ENCODE data around the gene ZCCHC8.
"Not testable (repeated sequence)": the region's sequence is repeated elsewhere in the genome, so short reads cannot be mapped to it uniquely, and the experiment has no call there.

The ZCCHC8 gene

DNA sequence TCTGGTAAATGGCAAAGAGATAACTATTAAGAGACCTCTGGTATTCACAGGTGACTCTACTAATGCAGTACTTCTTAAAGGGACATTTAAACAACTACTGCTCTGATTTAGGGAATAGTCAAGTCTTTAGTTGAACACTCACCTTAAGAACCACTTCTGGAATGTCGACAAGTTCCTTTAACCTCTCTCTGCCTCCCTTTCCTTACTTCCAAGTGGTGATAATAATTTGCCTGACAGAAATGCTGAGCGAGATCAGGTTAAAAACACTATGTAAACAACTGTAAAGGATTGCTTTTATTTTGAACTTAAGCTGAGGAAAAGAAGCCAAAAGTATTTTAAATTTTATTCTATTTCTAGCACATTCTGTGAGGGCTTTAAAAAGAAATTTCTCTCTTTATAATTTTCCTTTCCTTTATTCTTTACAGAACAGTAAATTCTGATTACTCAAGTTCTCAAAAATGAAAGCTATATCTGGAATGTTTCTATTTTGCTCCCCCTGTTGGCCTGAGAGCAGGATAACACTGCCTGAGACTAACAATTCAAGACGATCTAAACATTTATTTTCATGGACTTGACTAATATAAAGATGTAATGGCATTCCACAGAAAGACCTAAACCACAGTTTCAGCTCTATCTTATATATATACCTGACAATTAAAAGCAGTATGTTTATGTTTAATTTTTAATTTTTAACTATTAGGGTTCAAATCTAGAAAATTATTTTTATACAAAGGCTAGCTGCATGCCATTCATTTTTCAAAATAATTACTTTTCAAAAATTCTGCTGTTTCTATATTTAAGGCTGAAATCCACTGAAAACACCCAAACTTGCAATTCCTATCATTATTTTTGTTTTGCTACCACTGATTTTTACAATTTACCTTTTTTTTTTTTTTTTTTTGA, 29.2 kb downstream of the ZCCHC8 start:
- TF ChIP-seq ZNF274 (IDR thresholded peaks at IDR 0.05; ENCODE audit: low read depth, low read length), result no peak
- H3K4me3 ChIP-seq (ENCODE audit: low read length), result no peak overlapping the region

DNA sequence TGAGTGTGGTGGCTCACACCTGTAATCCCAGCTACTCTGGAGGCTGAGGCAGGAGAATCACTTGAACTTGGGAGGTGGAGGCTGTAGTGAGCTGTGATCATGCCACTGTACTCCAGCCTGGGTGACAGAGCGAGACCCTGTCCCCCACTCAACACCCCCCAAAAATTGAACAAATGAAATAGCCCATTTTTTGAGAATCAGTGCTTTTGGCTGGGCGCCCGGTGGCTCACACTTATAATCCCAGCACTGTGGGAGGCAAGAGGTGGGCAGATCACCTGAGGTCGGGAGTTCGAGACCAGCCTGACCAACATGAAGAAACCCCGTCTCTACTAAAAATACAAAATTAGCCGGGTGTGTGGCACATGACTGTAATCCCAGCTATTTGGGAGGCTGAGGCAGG, 30.2 kb downstream of the ZCCHC8 start:
- not testable (repeated sequence) for H3K4me3 ChIP-seq (ENCODE audit: low read length)

DNA sequence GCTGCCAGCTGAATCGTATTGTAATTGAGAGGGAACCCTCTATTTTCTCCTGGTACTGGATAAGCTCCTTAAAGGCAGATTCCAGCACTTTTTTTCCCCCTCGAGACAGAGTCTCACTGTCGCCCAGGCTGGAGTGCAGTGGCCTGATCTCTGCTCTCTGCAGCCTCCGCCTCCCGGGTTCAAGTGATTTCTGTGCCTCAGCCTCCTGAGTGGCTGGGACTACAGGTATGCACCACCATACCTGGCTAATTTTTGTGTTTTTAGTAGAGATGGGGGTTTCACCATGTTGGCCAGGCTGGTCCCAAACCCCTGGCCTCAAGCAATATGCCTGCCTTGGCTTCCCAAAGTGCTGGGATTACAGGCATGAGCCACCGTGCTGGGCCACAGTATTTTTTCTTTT, 30.9 kb downstream of the ZCCHC8 start:
- H3K4me3 ChIP-seq (ENCODE audit: low read length), result not testable (repeated sequence)

DNA sequence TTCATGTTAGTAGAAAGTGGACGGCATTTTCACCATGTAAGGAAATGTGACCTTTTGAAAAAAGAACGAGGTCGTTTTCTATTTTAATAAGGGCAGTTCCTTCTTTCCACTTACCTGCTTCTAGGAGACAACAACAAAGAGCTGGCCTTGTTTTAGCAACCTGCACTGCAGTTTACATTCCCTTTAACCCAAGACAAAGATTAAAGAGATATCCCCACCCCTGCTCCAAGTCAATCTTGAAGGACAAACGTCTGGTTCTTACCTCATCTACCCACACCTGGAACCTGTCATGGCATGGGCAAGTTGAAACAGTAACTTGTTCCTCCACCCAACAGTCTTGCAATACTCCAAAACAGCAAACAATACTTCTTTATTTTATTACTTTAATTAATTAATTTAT, 32.7 kb downstream of the ZCCHC8 start:
- TF ChIP-seq ZNF274 (IDR thresholded peaks at IDR 0.05; ENCODE audit: low read depth, low read length), result no peak
- H3K4me3 ChIP-seq (ENCODE audit: low read length), result no peak overlapping the region

DNA sequence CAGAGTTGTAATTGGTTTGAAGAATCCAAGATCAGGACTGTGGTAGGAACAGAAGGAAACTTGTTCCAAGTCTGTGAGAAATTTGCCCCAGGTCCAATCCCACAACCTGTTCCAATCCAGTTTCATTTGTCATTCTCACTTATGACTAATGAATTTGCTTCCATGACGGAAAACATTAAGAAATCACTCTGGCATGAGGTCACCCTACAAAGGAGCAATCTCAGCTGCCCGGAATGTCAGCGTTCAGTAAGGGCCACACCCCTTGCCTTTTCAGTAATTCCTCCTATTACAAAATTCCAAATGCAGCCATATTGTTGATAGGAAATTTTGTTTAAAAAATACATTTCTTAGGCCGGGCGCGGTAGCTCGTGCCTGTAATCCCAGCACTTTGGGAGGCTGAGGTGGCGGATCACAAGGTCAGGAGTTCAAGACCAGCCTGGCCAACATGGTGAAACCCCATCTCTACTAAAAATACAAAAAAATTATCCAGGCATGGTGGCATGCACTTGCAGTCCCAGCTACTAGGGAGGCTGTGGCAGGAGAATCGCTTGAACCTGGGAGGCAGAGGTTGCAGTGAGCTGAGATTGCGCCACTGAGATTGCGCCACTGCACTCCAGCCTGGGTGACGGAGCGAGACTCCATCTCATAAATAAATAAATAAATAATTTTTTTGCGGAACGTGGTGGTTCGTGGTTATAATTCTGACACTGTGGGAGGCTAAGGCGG, 36.3 kb downstream of the ZCCHC8 start:
- not testable (repeated sequence) for H3K4me3 ChIP-seq (ENCODE audit: low read length)

DNA sequence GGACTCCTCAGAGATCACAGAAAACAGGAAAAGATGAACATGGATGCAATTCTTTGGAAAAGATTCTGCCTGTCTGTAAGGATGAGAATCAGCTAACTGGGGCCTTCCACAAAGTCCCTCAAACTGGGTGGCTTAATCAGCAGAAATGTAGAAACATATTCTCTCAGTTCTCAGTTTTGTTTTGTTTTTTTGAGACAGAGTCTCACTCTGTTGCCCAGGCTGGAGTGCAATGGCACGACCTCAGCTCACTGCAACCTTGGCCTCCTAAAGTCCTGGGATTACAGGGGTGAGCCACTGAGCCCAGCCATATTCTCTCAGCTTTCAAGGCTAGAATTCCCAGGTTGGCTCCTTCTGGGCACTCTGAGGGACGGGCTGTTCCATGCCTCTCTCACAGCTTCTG, 40.1 kb downstream of the ZCCHC8 start:
- no peak for TF ChIP-seq ZNF274 (IDR thresholded peaks at IDR 0.05; ENCODE audit: low read depth, low read length)
- no peak overlapping the region for H3K4me3 ChIP-seq (ENCODE audit: low read length)

DNA sequence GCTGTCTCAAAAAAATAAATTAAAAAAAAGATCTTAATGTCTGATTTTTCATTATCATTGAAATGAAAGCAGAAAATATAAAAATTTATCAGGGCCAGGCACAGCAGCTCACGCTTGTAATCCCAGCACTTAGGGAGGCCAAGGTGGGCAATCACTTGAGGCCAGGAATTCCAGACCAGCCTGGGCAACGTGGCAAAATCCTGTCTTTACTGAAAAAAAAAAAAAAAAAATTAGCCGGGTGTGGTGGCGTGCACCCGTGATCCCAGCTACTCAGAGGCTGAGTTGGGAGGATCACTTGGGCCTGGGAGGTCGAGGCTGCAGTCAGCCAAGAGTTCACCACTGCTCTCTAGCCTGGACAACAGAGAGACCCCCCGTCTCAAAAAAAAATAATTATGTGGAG, 40.7 kb downstream of the ZCCHC8 start:
- TF ChIP-seq ZNF274 (IDR thresholded peaks at IDR 0.05; ENCODE audit: low read depth, low read length), result no peak

DNA sequence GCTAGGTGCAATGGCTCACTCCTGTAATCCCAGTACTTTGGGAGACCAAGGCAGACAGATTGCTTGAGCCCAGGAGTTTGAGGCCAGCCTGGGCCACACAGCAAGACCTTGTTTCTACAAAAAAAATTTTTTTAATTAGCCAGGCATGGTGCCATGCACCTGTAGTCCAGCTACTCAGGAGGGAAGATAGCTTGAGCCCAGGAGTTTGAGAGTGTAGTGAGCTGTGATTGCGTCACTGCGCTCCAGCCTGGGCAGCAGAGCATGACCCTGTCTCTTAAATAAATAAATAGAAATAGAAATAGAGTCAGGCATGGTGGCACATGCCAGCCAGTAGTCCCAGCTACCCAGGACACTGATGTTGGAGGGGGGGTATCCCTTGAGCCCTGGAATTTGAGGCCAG, 41.5 kb downstream of the ZCCHC8 start:
- no peak overlapping the region for H3K4me3 ChIP-seq (ENCODE audit: low read length)

More for the DNA sequence above, 40.7 kb downstream of the ZCCHC8 start:
- H3K4me3 ChIP-seq (ENCODE audit: low read length), result no peak overlapping the region

DNA sequence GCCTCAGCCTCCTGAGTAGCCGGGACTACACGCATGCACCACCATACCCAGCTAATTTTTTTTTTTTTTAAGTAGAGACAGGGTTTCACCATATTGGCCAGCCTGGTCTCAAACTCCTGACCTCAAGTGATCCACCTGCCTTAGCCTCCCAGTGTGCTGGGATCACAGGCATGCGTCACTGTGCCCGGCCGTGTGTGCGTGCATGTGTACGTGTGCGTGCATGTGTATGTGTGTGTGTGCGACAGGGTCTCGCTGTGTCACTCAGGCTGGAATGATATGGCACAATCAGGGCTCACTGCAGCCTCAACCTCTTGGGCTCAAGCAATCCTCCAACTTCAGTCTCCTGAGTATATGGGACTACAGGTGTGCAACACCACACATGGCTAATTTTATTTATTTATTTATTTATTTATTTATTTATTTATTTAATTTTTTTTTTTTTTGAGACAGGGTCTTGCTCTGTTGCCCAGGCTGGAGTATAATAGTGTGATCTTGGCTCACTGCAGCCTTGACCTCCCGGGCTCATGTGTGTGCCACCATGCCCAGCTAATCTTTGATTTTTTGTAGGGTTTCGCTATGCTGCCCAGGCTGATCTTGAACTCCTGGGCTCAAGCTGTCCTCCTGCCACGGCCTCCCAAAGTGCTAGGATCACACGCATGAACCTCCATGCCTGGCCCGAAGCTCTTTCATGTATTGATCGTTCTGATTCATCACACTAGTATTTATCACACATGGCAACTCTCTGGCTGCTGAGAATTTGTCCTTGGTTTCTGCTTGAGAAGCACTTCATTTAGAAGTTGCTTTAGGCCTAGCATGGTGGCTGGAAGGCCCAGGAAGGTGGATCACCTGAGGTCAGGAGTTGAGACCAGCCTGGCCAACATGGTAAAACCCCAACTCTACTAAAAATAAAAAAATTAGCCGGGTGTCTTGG, 42.4 kb downstream of the ZCCHC8 start:
- no peak overlapping the region for H3K4me3 ChIP-seq (ENCODE audit: low read length)
- no peak for TF ChIP-seq ZNF274 (IDR thresholded peaks at IDR 0.05; ENCODE audit: low read depth, low read length)

More for the DNA sequence above, 41.5 kb downstream of the ZCCHC8 start:
- no peak for TF ChIP-seq ZNF274 (IDR thresholded peaks at IDR 0.05; ENCODE audit: low read depth, low read length)

DNA sequence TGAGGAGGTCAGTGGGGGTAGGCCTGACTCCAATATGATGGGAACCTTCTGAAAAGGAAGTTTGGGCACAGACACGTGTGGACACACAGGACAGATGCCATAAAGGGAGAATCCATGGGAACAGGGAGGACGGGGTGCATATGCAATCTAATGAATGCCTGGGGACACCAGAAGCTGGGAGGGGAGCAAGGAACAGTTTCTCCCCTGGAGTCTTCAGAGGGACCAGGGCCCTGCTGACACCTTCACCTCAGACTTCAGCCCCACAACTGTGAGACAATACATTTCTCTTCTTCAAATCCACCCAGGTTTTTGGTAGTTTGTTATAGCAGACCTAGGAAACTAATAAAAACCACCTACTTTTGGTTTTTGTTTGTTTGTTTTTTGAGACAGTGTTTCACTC, 43.1 kb downstream of the ZCCHC8 start:
- no peak for TF ChIP-seq ZNF274 (IDR thresholded peaks at IDR 0.05; ENCODE audit: low read depth, low read length)
- no peak overlapping the region for H3K4me3 ChIP-seq (ENCODE audit: low read length)

DNA sequence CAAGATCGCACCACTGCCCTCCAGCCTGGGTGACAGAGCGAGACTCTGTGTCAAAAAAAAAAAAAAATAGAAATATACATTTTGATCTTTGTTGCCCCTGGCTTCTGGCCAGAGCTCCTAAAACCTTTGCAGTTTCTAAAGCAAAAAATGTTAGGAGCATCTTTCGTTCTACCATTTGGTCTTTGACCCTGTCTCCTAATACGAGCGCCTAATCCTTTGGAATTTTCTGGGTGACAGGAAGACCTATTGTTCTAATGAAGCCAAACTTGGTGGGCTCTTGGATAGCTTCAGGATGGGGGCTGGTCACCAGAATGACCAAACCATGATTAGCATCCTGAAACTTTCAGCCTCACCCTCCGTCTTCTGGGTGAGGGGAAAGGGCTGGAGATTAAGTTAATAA, 46.0 kb downstream of the ZCCHC8 start:
- no peak overlapping the region for H3K4me3 ChIP-seq (ENCODE audit: low read length)
- TF ChIP-seq ZNF274 (IDR thresholded peaks at IDR 0.05; ENCODE audit: low read depth, low read length), result no peak

DNA sequence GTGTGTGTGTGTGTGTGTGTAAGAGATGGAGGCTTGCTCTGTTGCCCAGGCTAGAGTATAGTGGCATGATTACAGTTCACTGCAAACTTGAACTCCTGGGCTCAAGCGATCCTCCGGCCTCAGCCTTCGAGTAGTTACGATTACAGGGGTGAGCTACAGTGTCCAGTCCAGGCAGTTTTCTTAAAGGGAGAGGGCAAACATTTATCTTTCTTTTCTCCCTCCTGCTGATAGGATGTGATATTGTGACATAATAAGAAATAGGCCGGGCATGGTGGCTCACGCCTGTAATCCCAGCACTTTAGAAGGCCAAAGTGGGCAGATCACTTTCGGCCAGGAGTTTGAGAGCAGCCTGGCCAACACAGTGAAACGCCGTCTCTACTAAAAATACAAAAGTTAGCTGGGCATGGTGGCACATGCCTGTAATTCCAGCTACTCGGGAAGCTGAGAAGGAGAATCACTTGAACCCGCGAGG, 46.4 kb downstream of the ZCCHC8 start:
- no peak for TF ChIP-seq ZNF274 (IDR thresholded peaks at IDR 0.05; ENCODE audit: low read depth, low read length)
- no peak overlapping the region for H3K4me3 ChIP-seq (ENCODE audit: low read length)

DNA sequence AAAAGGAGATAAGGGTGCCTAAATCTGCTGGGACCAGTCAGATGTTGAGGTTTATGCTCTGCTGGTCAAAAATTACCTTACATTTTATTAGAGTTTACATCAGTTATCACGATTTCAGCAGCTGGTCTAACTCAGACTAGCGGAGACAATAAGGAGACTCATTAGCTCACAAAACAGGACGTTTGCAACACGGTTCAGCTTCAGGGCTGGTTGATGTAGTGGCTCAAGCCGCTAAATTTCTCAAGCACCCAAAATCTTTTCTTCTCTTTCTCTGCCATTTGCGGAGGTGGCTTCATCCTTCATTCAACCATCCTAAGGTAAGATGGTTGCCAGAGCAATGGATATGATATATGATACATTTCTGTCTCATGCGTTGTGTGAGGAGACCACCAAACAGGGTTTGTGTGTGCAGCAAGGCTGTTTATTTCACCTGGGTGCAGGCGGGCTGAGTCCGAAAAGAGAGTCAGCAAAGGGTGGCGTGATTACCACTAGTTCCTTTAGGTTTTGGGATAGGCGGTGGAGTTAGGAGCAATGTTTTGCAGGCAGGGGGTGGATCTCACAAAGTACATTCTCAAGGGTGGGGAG, 47.9 kb downstream of the ZCCHC8 start:
- TF ChIP-seq ZNF274 (IDR thresholded peaks at IDR 0.05; ENCODE audit: low read depth, low read length), result no peak
- H3K4me3 ChIP-seq (ENCODE audit: low read length), result no peak overlapping the region

DNA sequence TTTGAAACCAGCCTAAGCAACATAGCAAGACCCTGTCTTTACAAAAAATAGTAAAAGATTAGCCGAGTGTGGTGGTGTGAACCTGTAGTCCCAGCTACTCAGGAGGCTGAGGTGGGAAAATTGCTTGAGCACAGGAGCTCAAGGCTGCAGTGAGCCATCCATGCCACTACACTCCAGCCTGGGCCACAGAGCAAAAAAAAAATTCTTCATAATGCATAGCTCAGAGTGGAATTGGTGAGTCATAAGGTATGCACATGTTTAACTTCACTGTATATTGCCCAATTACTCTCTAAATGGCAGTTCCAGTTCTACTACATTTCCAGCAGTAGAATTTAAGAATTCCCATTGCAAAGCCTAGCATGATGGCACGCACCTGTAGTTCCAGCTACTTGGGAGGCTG, 51.4 kb downstream of the ZCCHC8 start:
- H3K4me3 ChIP-seq (ENCODE audit: low read length), result no peak overlapping the region
- no peak for TF ChIP-seq ZNF274 (IDR thresholded peaks at IDR 0.05; ENCODE audit: low read depth, low read length)

DNA sequence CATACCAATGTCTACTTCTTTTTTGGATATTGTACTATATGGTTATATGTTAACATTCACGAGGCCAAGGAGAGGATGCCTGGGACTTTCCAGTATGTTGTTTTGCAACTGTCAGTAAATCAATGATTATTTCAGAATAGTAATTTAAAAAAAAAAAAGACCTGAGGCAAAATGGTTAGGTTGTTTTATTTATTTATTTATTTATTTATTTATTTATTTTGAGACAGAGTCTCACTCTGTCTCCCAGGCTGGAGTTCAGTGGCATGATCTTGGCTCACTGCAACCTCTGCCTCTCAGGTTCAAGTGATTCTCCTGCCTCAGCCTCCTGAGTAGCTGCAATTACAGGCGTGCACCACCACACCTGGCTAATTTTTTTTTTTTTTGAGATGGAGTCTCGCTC, 52.9 kb downstream of the ZCCHC8 start:
- H3K4me3 ChIP-seq (ENCODE audit: low read length), result not testable (repeated sequence)

DNA sequence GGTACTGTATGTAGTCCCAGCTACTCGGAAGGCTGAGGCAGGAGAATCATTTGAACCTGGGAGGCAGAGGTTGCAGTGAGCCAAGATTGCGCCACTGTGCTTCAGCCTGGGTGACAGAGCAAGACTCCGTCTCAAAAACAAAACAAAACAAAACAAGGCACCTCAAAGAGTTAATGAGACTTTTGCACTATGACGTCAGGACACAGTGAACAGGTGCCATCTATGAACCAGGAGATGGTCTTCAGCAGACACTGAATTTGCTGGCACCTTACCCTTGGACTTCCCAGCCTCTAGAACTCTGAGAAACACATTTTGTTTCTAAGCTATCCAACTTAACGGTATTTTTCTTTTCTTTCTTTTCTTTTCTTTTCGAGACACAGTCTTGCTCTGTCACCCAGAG, 54.3 kb downstream of the ZCCHC8 start:
- H3K4me3 ChIP-seq (ENCODE audit: low read length), result not testable (repeated sequence)

DNA sequence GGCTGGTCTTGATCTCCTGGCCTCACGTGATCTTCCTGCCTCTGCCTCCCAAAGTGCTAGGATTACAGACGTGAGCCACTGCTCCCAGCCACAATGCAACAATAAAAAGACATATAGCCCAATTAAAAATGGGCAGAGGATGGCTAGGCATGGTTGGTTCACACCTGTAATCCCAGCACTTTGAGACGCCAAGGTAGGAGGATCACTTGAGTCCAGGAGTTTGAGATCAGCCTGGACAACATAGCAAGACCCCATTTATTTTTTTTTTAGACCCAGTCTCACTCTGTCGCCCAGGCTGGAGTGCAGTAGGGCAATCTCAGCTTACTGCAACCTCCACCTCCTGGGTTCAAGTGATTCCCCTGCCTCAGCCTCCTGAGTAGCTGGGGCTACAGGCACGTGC, 56.7 kb downstream of the ZCCHC8 start:
- H3K4me3 ChIP-seq (ENCODE audit: low read length), result not testable (repeated sequence)

DNA sequence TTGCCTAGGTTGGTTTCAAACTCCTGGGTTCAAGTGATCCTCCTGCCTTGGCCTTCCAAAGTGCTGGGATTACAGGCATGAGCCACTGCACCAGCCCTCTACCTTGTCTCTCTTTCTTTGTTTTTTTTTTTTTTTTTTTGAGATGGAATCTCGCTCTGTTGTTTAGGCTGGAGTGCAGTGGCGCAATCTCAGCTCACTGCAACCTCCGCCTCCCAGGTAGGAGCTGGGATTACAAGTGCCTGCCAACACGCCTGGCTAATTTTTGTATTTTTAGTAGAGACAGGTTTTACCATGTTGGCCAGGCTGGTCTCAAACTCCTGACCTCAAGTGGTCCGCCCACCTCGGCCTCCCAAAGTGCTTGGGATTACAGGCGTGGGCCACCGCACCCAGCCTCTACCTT, 61.9 kb downstream of the ZCCHC8 start:
- H3K4me3 ChIP-seq (ENCODE audit: low read length), result not testable (repeated sequence)

All from GM08714 (cell line).